ENCODE measurements around the gene ZFHX2.
"Not testable (repeated sequence)": the region's sequence is repeated elsewhere in the genome, so short reads cannot be mapped to it uniquely, and the experiment has no call there.

The ZFHX2 gene

GRCh38 chr14:23551266-23552028 lies at the start of gene ZFHX2:
Gene ZFHX2, minus strand, starts transcription at chr14:23551765. Its CDS starts 16,440 bp downstream, at chr14:23535325.
- FAIRE-seq, result no peak
- peak; percentile 67 for DNase-seq (ENCODE audit: insufficient read length, low spot score)

GRCh38 chr14:23600806-23601205 lies 49.2 kb upstream of the ZFHX2 start:
- FAIRE-seq (no peak), DNase-seq (ENCODE audit: insufficient read length, low spot score) (no peak)

- DNase-seq (ENCODE audit: insufficient read length, low spot score), result no peak
- FAIRE-seq, result no peak
Observed at GRCh38 chr14:23600322-23600707, 48.8 kb upstream of the ZFHX2 start.

- not testable (repeated sequence) for DNase-seq (ENCODE audit: insufficient read length, low spot score); FAIRE-seq
Observed at GRCh38 chr14:23594191-23594590, 42.6 kb upstream of the ZFHX2 start.

GRCh38 chr14:23590198-23590597 lies 38.6 kb upstream of the ZFHX2 start:
- FAIRE-seq (no peak), DNase-seq (ENCODE audit: insufficient read length, low spot score) (no peak)

GRCh38 chr14:23589606-23590005 lies 38.0 kb upstream of the ZFHX2 start:
- DNase-seq (ENCODE audit: insufficient read length, low spot score), result no peak
- FAIRE-seq, result no peak

GRCh38 chr14:23588884-23589598 lies 37.5 kb upstream of the ZFHX2 start:
- FAIRE-seq (peak; percentile 80), DNase-seq (ENCODE audit: insufficient read length, low spot score) (peak; percentile 76)

GRCh38 chr14:23584527-23585203 lies 33.1 kb upstream of the ZFHX2 start:
- DNase-seq (ENCODE audit: insufficient read length, low spot score); FAIRE-seq: not testable (repeated sequence)

GRCh38 chr14:23583761-23584526 lies 32.4 kb upstream of the ZFHX2 start:
- FAIRE-seq; DNase-seq (ENCODE audit: insufficient read length, low spot score): not testable (repeated sequence)

- FAIRE-seq, result no peak
Observed at GRCh38 chr14:23582906-23583760, 31.6 kb upstream of the ZFHX2 start.

GRCh38 chr14:23580948-23581281 lies 29.4 kb upstream of the ZFHX2 start:
- DNase-seq (ENCODE audit: insufficient read length, low spot score) (no peak), FAIRE-seq (no peak)

More at GRCh38 chr14:23582906-23583760, 31.6 kb upstream of the ZFHX2 start:
- no peak for DNase-seq (ENCODE audit: insufficient read length, low spot score)

- FAIRE-seq (no peak), DNase-seq (ENCODE audit: insufficient read length, low spot score) (no peak)
Observed at GRCh38 chr14:23580152-23580926, 28.8 kb upstream of the ZFHX2 start.

- DNase-seq (ENCODE audit: insufficient read length, low spot score), result no peak
- FAIRE-seq, result no peak
Observed at GRCh38 chr14:23579739-23580138, 28.2 kb upstream of the ZFHX2 start.

GRCh38 chr14:23579311-23579630 lies 27.7 kb upstream of the ZFHX2 start:
- DNase-seq (ENCODE audit: insufficient read length, low spot score) (no peak), FAIRE-seq (no peak)

- FAIRE-seq (no peak), DNase-seq (ENCODE audit: insufficient read length, low spot score) (no peak)
Observed at GRCh38 chr14:23578560-23579310, 27.2 kb upstream of the ZFHX2 start, which contains the start of gene JPH4. Gene JPH4, minus strand, starts transcription at chr14:23578790. Its CDS starts 1,337 bp downstream, at chr14:23577453.

GRCh38 chr14:23577710-23578392 lies 26.3 kb upstream of the ZFHX2 start:
- FAIRE-seq (no peak), DNase-seq (ENCODE audit: insufficient read length, low spot score) (no peak)

GRCh38 chr14:23577004-23577681 lies 25.6 kb upstream of the ZFHX2 start:
- FAIRE-seq, result no peak
- DNase-seq (ENCODE audit: insufficient read length, low spot score), result no peak
